Upper lobe of right lung (tissue), 1 donor: Measurements from ENCODE around the gene PADI3. TPM values are rescaled to one million over a fixed set of nuclear protein-coding genes. Genes with fewer than 3 reads are reported as not detected.

Experiments
- ATAC-seq: fragments of 200-7000 bp; cut with Tn5 transposase; one replicate; pipeline ENCODE4 v1.9.1; 2020; ENCODE audit warnings: mild to moderate bottlenecking, moderate library complexity
- DNase-seq: peaks from one replicate; pipeline ENCODE4 v3.0.0-alpha.2; 2020
- H3K27ac ChIP-seq: fragments of 200-600 bp; one replicate; pipeline ENCODE4 v1.8.0; 2022
- H3K27me3 ChIP-seq: fragments of 200-600 bp; one replicate; pipeline ENCODE4 v1.8.0; 2022; ENCODE audit warnings: mild to moderate bottlenecking
- H3K36me3 ChIP-seq: fragments of 200-600 bp; one replicate; pipeline ENCODE4 v1.8.0; 2022
- H3K4me1 ChIP-seq: fragments of 200-600 bp; one replicate; pipeline ENCODE4 v1.8.0; 2022
- H3K4me3 ChIP-seq: fragments of 200-600 bp; one replicate; pipeline ENCODE4 v1.8.0; 2022; ENCODE audit warnings: mild to moderate bottlenecking
- H3K9me3 ChIP-seq: fragments of 200-600 bp; one replicate; pipeline ENCODE4 v1.8.0; 2022
- CTCF ChIP-seq: fragments of 200-600 bp; IDR thresholded peaks from one replicate; pipeline ENCODE4 v1.8.0; 2022; ENCODE audit warnings: antibody characterized with exemption
- intact Hi-C: fragments of 100-400 bp; cut with DNase I; formaldehyde crosslinking; loops from one replicate; pipeline ENCODE4 v1.11.0; 2022
- total RNA-seq: library from RNA; stranded (reverse); fragmentation: NEBNext Ultra II Directional; extraction: Animal tissue kit (Norgen Biotek cat#: 25700); gene quantifications from one replicate; pipeline ENCODE4 v1.2.1, GENCODE V29; 2021
- donor health status: DM: no; HTN: yes; CAD: no; lungs with severe emphysema.

PADI3 gene
- total RNA-seq, 1 donor from 2014 or later = not detected

- ATAC-seq = no peak
- no peak overlapping the region for H3K4me3 ChIP-seq
- intact Hi-C loops = no loop called here
These were observed 2.9 kb downstream of the PADI3 start for GRCh38 chr1:17251701-17252376.

GRCh38 chr1:17255336-17255735, 6.4 kb downstream of the PADI3 start:
- ATAC-seq (no peak), DNase-seq (no peak)
- no peaks in the 10 kb centered on the region for H3K4me1 ChIP-seq
- H3K9me3 ChIP-seq = no peaks in the 10 kb centered on the region
- H3K4me3 ChIP-seq = no peak overlapping the region
- no peak overlapping the region for H3K27ac ChIP-seq
- intact Hi-C loops = no loop called here
- H3K27me3 ChIP-seq = peaks cover 5% of the 10 kb centered on the region
- no peak for TF ChIP-seq CTCF
- no peaks in the 10 kb centered on the region for H3K36me3 ChIP-seq

More at GRCh38 chr1:17251701-17252376, 2.9 kb downstream of the PADI3 start:
- TF ChIP-seq CTCF = no peak
- H3K9me3 ChIP-seq = no peaks in the 10 kb centered on the region
- no peaks in the 10 kb centered on the region for H3K36me3 ChIP-seq
- no peak for DNase-seq
- no peaks in the 10 kb centered on the region for H3K4me1 ChIP-seq
- no peak overlapping the region for H3K27ac ChIP-seq
- H3K27me3 ChIP-seq = peaks cover 5% of the 10 kb centered on the region

- H3K27ac ChIP-seq = no peak overlapping the region
- no peaks in the 10 kb centered on the region for H3K9me3 ChIP-seq
- intact Hi-C loops = no loop called here
- H3K4me1 ChIP-seq = no peaks in the 10 kb centered on the region
- ATAC-seq = no peak
- peaks cover 5% of the 10 kb centered on the region for H3K27me3 ChIP-seq
- no peaks in the 10 kb centered on the region for H3K36me3 ChIP-seq
- no peak for DNase-seq
- TF ChIP-seq CTCF = no peak
- no peak overlapping the region for H3K4me3 ChIP-seq
These were observed 9.3 kb downstream of the PADI3 start for GRCh38 chr1:17258116-17258757.

- TF ChIP-seq CTCF = no peak
- no peak for DNase-seq
- no peak overlapping the region for H3K27ac ChIP-seq
- peaks cover 5% of the 10 kb centered on the region for H3K27me3 ChIP-seq
- H3K4me3 ChIP-seq = no peak overlapping the region
- H3K4me1 ChIP-seq = no peaks in the 10 kb centered on the region
- ATAC-seq = no peak
- intact Hi-C loops = no loop called here
- no peaks in the 10 kb centered on the region for H3K36me3 ChIP-seq
- no peaks in the 10 kb centered on the region for H3K9me3 ChIP-seq
These were observed 9.8 kb downstream of the PADI3 start for GRCh38 chr1:17258758-17259130.

- Histone ChIP-seq H3K4me1 (no peaks in the 10 kb centered on the region), H3K4me3 (no peak overlapping the region), H3K9me3 (no peaks in the 10 kb centered on the region), H3K27me3 (peaks cover 5% of the 10 kb centered on the region), H3K36me3 (no peaks in the 10 kb centered on the region), H3K27ac (no peak overlapping the region)
- intact Hi-C loops = no loop called here
- no peak for TF ChIP-seq CTCF
- ATAC-seq (no peak), DNase-seq (no peak)
These were observed 10.5 kb downstream of the PADI3 start for GRCh38 chr1:17259233-17259873.
